Left lung (tissue), 14 donors: Measurements from ENCODE around the gene C17orf113. TPM values are rescaled to one million over a fixed set of nuclear protein-coding genes. Genes with fewer than 3 reads are reported as not detected.

ENCODE experiments used
- ATAC-seq: fragments of 200-7000 bp; cut with Tn5 transposase; one replicate; pipeline ENCODE4 v1.9.1; 2020; ENCODE audit warnings: moderate library complexity
- DNase-seq, 4 donors: peaks; one replicate each; pipeline ENCODE4 v3.0.0-alpha.2; 2013 to 2020
- H3K27ac ChIP-seq, 2 donors: fragments of 200-600 bp; sonication (generic) in 1 of 2; one replicate each; pipeline versions ENCODE4 v1.5.0 to v1.8.0; 2020 to 2021
- H3K27me3 ChIP-seq, 2 donors: fragments of 200-600 bp; sonication (generic) in 1 of 2; one replicate each; pipeline versions ENCODE4 v1.5.0 to v1.8.0; 2020 to 2021
- H3K36me3 ChIP-seq, 2 donors: fragments of 200-600 bp; sonication (generic) in 1 of 2; one replicate each; pipeline versions ENCODE4 v1.5.0 to v1.8.0; 2020 to 2021
- H3K4me1 ChIP-seq, 2 donors: fragments of 200-600 bp; one replicate each; pipeline ENCODE4 v1.8.0; 2021
- H3K4me3 ChIP-seq, 2 donors: fragments of 200-600 bp; sonication (generic) in 1 of 2; one replicate each; pipeline versions ENCODE4 v1.5.0 to v1.8.0; 2020 to 2021; ENCODE audit warnings: mild to moderate bottlenecking in 1 of 2
- H3K9me3 ChIP-seq, 2 donors: fragments of 200-600 bp; sonication (generic) in 1 of 2; one replicate each; pipeline versions ENCODE4 v1.5.0 to v1.8.0; 2020 to 2021
- CTCF ChIP-seq, 2 donors: fragments of 200-600 bp; sonication (generic) in 1 of 2; IDR thresholded peaks; one replicate each; pipeline versions ENCODE4 v1.5.0 to v1.8.0; 2021; ENCODE audit warnings: antibody characterized with exemption in 2 of 2
- intact Hi-C, 2 donors: fragments of 100-400 bp; cut with DNase I; formaldehyde crosslinking; loops; one replicate each; pipeline versions ENCODE4 v1.11.2 to v1.14.2; 2022
- long read RNA-seq, 12 donors: library from polyadenylated mRNA in 2 of 12; unstranded in 2 of 12; transcript quantifications; one replicate each; pipeline ENCODE4 v2.0.0 and lab custom pipeline, GENCODE V29; 2019 to 2026
- polyA plus RNA-seq, 6 donors: library from polyadenylated mRNA; unstranded; fragments of 120-200 nt; gene quantifications; one replicate each; pipeline ENCODE4 v1.2.1, GENCODE V29; 2013; ENCODE audit not compliant: insufficient read length in 6 of 6
- total RNA-seq, 2 donors: library from RNA; stranded (reverse); fragmentation: NEBNext Ultra II Directional; extraction: Animal tissue kit (Norgen Biotek cat#: 25700); gene quantifications; one replicate each; pipeline ENCODE4 v1.2.1, GENCODE V29; 2021
- donor health status: DM: no; HTN: yes; CAD: no.
- donor health status: DM: no; HTN: no; CAD: no.

The C17orf113 gene
- total RNA-seq (1 to 10 TPM in 1 of 2 donors, under 1 TPM in 1; 0.58 to 1.2 TPM), polyA plus RNA-seq (1 to 10 TPM; 3.5 to 5.2 (median 4.5) TPM)
- long read RNA-seq, donor 1, result 0 reads
- long read RNA-seq, donor 2, partial matches to known transcripts, result 11 of 13 reads
- long read RNA-seq, donor 2, other reads (novel, unspliced or antisense), result 0 of 13 reads
- long read RNA-seq, donor 3, partial matches to known transcripts, result 0 of 1 reads
- long read RNA-seq, donor 3, other reads (novel, unspliced or antisense), result 0 of 1 reads
- long read RNA-seq, donor 4, result 0 reads
- long read RNA-seq, donor 5, partial matches to known transcripts, result 0 of 1 reads
- long read RNA-seq, donor 5, other reads (novel, unspliced or antisense), result 0 of 1 reads
- long read RNA-seq, donor 6, partial matches to known transcripts, result 0 of 2 reads
- long read RNA-seq, donor 6, other reads (novel, unspliced or antisense), result 0 of 2 reads
- long read RNA-seq, donor 7, result 0 reads
- long read RNA-seq, donor 8, partial matches to known transcripts, result 0 of 2 reads
- long read RNA-seq, donor 8, other reads (novel, unspliced or antisense), result 0 of 2 reads
- long read RNA-seq, donor 9, result 0 reads
- long read RNA-seq, donor 10, partial matches to known transcripts, result 0 of 1 reads
- long read RNA-seq, donor 10, other reads (novel, unspliced or antisense), result 1 of 1 reads
- long read RNA-seq, donor 11, result 0 reads
- long read RNA-seq, donor 12, result 0 reads

GRCh38 chr17:42050393-42051012 is at the start of gene C17orf113:
Gene C17orf113 (minus strand): TSS chr17:42050601. CDS start chr17:42043376, 7,225 bp downstream.
- intact Hi-C loops, result no loop called here
- Histone ChIP-seq H3K27me3 (peaks cover 0 to 37% of the 10 kb centered on the region in 2 donors), H3K4me3 (peak within 1 kb of the TSS; percentile 50 to 55), H3K27ac (no peak within 1 kb of the TSS), H3K9me3 (no peaks in the 10 kb centered on the region), H3K36me3 (no peaks in the 10 kb centered on the region), H3K4me1 (peaks cover 0 to 21% of the 10 kb centered on the region in 2 donors)
- no peak for TF ChIP-seq CTCF (IDR thresholded peaks at IDR 0.05)
- DNase-seq (peak; percentile 36 to 90 (median 65)), ATAC-seq (peak; percentile 79)

GRCh38 chr17:42098730-42099399 is 48.5 kb upstream of the C17orf113 start:
- DNase-seq, result no peak
- Histone ChIP-seq H3K4me1 (peaks cover 0 to 10% of the 10 kb centered on the region in 2 donors), H3K4me3 (no peak overlapping the region), H3K27me3 (peaks cover 14 to 38% of the 10 kb centered on the region in 2 donors), H3K36me3 (peaks cover 0 to 7% of the 10 kb centered on the region in 2 donors), H3K9me3 (no peaks in the 10 kb centered on the region), H3K27ac (no peak overlapping the region)
- TF ChIP-seq CTCF (IDR thresholded peaks at IDR 0.05), result no peak
- ATAC-seq, result no peak
- intact Hi-C loops, result no loop called here

- DNase-seq, result peak in 1 of 4 donors; percentile 87
- Histone ChIP-seq H3K9me3 (no peaks in the 10 kb centered on the region), H3K4me1 (peaks cover 0 to 10% of the 10 kb centered on the region in 2 donors), H3K4me3 (no peak within 1 kb of the TSS), H3K36me3 (no peaks in the 10 kb centered on the region), H3K27ac (no peak within 1 kb of the TSS), H3K27me3 (peaks cover 14 to 38% of the 10 kb centered on the region in 2 donors)
- peak; percentile 49 for ATAC-seq
- intact Hi-C loops, result no loop called here
- no peak for TF ChIP-seq CTCF (IDR thresholded peaks at IDR 0.05)
These were observed 47.6 kb upstream of the C17orf113 start, which contains the start of gene ZNF385C for GRCh38 chr17:42097691-42098631. Gene ZNF385C (minus strand): TSS chr17:42098473. CDS start chr17:42063056, 35,417 bp downstream.

GRCh38 chr17:42096360-42097111 is 46.1 kb upstream of the C17orf113 start:
- H3K36me3 ChIP-seq, result no peaks in the 10 kb centered on the region
- peaks cover 14 to 38% of the 10 kb centered on the region in 2 donors for H3K27me3 ChIP-seq
- no peak for TF ChIP-seq CTCF (IDR thresholded peaks at IDR 0.05)
- no peak overlapping the region for H3K4me3 ChIP-seq
- peaks cover 0 to 10% of the 10 kb centered on the region in 2 donors for H3K4me1 ChIP-seq
- no peak for DNase-seq
- ATAC-seq, result no peak
- H3K9me3 ChIP-seq, result no peaks in the 10 kb centered on the region
- intact Hi-C loops, result no loop called here
- no peak overlapping the region for H3K27ac ChIP-seq
